HG03159 (cell line): ENCODE results near the gene FAF1.

Experiments used
- ATAC-seq: cut with Tn5 transposase; IDR thresholded peaks from one replicate; pipeline ENCODE4 v1.9.1; 2021; ENCODE audit warnings: mild to moderate bottlenecking, moderate library complexity; ENCODE audit not compliant: unreplicated experiment

The FAF1 gene

DNA sequence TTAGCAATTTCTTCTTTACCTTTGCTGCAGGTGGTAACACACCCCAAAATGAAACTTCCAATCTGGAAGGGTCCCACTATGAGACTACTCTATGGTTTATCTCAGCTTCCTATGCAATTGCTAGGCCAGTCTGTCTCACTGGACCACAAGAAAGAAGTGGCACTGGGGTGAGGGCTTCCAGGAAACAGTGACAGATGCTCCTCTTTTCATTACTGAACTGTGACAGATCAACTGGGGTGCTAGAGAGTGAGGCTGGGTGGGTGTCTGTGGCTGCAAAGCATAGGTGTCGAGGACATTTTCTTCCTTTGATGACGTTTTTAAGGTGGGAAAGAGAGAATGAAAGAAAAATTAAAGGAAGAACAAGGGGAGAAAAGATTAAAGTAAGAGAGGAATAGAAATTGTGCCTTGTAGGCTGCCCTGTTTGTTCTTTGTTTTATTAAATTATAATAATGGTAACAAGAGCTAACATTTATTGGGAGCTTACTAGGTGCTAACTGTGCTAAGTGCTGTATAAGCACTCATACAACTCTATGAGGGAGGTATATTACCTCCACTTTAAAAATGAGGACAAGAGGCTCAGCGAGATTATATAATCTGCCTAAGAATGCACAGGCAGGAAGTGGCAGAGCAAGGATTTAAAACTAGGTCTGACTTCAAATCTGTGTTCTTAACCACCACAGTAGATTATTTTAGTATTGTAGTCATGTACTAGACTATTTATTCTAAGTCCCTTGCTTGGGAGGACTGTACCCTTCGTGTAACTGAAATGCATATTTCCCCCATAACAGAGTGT, 509.0 kb downstream of the FAF1 start:
- ATAC-seq, result no peak

- ATAC-seq, result no peak
Observed at GRCh38 chr1:50447961-50448360, 512.1 kb downstream of the FAF1 start.

DNA sequence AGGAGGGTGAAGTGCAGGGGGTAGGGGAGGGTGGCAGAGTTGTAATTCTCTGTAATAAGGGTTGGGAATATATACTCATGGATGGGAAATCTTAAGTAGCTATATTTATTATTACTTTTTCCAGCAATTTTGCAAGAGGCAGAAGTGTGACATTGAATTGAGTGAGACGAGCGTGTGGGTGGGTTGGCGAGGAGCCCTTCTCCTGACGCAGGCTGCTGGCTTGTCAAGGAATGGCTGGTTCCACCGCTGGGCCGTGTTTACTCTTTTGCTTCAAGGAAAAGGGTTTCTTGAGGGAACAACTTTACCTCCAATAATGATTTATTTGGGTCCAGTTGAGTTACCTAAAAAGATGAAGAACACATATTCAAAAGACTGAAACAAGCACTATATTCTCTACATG, 518.9 kb downstream of the FAF1 start:
- no peak for ATAC-seq

DNA sequence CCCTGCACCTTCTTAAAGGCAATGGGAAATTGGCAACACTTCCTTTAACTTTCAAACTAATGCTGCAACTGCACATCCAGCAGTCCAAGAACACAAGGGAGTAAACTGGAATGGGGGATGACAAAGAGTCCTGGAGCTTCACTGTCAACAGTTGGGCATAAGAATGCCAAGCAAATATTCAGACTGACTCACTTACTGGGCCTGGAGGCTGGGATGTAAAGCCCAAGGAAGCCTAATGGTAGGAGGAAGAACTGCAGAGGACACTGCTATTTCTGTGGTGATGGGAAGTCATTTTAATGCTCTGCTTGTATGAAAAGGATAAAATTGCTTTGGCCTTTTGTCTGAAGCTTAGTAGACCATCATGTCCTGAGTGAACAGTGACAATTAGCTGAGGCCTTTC, 521.1 kb downstream of the FAF1 start:
- no peak for ATAC-seq

GRCh38 chr1:50436489-50436888, 523.6 kb downstream of the FAF1 start:
- ATAC-seq, result no peak

- ATAC-seq, result no peak
Observed at GRCh38 chr1:50430010-50430405, 530.1 kb downstream of the FAF1 start.

- ATAC-seq, result no peak
Observed at GRCh38 chr1:50427818-50428779, 532.0 kb downstream of the FAF1 start.

DNA sequence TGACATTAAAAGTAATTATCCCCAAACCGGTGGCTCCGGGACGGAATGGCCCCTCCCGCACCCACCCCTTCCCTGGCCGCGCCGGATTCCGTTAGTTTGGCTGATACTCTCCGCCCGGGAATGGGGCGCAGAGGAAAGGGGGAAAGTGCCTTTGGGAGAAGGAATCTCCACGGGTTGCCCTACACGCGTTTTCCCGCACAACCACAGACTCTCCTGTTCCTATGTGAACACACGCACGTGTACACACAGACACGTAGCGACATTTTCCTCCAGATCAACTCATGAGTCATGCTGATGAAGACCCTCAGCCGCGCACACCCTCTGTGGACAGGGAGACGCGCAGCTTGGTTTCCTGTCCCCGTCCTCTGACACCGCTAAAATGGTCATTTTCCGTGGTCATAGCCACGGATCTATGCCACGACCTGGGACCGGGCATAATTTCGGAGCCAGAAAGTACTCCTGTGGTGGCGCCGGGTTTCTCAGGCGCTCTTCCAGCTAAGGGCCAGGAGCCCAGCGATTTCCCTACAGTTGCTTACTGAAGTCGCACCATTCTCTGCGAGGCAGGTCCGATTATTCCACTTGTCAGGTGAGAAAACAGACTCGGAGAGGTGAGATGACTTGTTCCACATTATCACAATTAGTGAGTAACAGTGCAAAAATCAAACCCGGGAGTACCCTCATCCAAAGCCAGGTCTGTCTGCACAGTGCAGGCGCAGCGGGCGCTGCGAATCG, 532.8 kb downstream of the FAF1 start:
- ATAC-seq, result no peak

DNA sequence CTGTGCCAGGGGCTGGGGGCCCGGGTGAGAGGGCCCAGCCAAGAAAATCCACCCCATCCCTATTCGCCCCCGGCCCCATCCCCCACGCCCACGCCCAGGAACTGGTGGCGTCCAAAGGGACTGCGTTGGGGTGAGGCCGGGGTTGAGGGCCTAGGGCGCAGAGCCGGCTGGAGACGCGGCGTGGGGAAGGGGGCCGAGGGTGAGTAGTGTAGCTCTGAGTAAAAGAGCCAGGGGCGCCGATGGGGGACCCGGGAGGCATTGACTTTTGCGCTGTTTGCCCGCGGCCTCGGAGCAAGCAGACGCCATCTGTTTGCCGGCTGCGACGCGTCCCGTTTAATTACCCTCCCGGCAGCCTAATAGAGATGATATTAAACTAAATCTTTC, 533.4 kb downstream of the FAF1 start:
- no peak for ATAC-seq

DNA sequence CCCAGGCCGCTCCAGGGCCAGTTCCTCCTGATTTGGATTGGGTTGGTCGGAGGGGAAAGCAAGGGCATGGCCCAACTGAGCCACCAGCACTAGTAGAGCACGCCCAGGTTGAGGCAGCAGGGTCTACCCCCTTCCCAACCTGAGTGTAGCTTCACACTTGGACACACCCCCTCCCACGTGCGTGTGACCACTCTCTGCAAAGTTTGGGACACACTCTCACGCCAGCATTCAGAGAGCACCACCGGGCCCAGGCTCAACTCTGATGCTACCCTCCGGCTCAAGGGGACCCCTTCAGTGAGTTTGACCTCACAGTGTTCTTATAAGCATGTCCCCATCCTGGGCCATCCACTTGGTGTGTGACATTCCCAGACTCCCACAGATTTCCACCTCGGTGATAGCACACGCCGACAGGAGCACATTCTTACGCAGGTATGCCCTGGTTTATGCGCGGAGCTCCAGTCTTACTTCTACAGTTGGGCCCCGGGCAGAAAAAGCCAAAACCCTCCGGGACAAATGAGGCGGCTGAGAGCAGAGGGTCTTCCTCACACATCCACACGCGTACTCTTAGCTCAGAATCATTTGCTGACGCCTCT, 533.9 kb downstream of the FAF1 start:
- ATAC-seq, result no peak

GRCh38 chr1:50425376-50426107, 534.5 kb downstream of the FAF1 start:
- no peak for ATAC-seq

GRCh38 chr1:50424884-50425375, 535.1 kb downstream of the FAF1 start:
- ATAC-seq, result no peak

DNA sequence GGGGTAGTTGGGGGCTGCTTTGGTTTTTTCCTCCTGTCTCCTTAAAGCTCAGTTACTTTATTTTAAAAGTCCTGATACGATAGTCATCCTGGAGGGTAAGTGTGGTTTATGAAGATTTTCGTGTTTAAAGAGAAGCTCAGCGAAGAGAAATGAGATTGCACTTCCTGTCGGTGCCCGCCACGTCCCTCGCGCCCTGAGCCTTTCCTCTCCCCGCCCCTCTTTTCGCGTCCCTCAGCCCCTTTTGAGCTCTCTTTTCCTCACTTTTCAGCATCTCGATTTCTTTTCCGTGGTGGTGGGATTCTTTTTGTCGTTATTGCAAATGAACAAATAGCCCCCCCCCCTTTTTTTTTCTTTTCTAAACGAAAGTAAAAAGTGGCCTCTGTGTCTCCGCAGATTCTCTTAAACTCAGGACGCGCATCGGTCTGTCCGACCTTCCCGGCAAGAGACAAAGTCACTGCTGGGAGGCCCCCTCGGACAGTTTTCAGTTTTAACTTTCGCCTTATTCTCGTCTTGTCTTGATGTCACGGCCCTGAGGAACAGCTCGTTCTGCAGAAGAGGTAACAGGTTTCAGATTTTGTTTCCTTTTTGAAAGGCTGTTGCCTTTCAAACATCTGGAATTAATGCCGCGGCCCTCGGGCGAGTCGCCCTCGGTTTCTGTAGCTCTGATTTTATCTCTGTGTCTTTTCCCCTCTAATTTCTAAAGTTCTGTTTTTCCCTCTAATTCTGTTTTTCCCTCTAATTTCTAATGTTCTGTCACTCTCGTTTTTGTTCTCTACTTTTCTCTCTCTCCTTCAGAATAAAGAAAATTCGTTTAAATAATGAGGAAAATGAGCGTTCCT, 535.8 kb downstream of the FAF1 start:
- no peak for ATAC-seq

- ATAC-seq, result no peak
Observed at GRCh38 chr1:50423670-50424000, 536.4 kb downstream of the FAF1 start.

GRCh38 chr1:50422946-50423669, 537.0 kb downstream of the FAF1 start, which contains the start of gene DMRTA2:
Gene DMRTA2 (minus strand): TSS chr1:50423443. CDS start chr1:50421536, 1,907 bp downstream.
- ATAC-seq, result no peak

- no peak for ATAC-seq
Observed at GRCh38 chr1:50422675-50422945, 537.5 kb downstream of the FAF1 start.

GRCh38 chr1:50421768-50422674, 538.0 kb downstream of the FAF1 start:
- ATAC-seq, result no peak

DNA sequence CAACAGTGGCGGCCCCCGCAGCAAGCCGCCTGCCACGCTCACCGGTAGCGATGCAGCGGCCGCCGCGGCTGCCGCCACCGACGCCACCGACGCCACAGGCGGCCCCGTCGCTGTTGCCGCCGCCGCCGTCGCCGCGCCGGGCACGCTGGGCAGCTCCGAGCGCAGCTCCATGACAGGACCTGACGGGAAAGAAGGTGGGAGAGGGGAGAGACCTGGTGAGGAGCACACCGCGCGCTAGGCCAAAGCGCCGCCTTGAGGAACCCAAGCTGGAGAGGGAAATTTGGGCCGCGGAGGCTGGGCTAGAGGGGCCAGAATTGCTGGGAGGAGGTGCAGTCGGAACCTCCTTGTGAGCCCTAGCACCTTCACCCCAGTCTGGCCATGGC, 538.7 kb downstream of the FAF1 start:
- ATAC-seq, result no peak
